Measurements from ENCODE around the gene HELZ.
"Not testable (repeated sequence)": the region's sequence is repeated elsewhere in the genome, so short reads cannot be mapped to it uniquely, and the experiment has no call there.

The HELZ gene

GRCh38 chr17:67139289-67139688 lies 105.7 kb downstream of the HELZ start:
- DNase-seq: no peak

DNA sequence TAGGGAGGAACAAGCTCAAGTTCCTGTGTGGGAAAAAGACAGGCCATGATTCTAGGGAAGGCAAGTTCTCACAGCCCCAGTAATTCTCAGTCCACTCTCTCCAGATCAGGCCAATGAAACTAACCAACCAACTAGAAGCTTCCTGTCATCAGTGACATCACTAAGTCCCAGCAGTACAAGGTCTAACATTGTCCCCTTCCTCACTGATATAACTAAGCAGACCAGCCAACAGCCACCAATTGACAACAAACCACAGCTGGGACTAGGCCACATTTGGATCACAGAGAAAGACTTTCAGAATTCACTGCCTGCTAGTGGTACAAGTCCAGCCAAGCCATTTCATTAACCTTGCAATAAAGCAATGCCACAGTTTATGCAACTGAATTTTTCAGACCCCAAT lies 106.6 kb downstream of the HELZ start:
- no peak for DNase-seq

DNA sequence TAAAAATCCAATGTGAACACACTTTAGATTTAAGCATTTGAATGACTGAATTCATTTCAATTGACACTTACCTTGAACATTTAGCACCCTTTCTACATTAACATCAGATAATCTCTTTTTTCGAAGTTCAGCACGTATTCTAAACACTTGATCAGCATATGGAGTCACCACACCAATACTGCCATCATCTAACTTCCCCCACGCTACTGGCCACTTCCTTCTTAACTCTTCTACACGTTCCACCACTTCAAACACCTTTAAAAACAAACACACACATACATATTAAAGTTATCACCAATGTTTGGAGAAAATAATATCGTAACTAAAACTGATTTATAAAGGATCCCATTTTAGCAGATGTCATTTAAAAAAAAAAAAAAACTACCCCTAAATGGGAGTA lies 107.1 kb downstream of the HELZ start:
- DNase-seq: peak in 1 of 2 donors; percentile 21

DNA sequence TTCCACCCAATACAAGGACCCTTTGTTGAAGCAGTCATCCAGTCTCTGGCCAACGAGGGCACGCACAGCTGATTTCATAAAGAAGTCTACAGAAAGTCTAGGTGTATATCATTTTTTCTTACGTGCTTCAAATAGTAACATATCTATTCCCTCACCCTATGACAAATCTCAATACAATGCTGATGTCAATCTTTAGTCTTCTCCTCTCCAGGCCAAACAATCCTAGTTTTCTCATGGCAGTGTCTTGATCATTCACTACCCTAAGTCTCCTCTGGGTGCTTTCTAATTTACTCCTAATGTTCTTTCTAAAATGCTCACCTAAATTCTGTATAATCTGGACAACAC lies 108.0 kb downstream of the HELZ start:
- no peak for DNase-seq

GRCh38 chr17:67136191-67137025 lies 108.6 kb downstream of the HELZ start:
- DNase-seq: no peak

DNA sequence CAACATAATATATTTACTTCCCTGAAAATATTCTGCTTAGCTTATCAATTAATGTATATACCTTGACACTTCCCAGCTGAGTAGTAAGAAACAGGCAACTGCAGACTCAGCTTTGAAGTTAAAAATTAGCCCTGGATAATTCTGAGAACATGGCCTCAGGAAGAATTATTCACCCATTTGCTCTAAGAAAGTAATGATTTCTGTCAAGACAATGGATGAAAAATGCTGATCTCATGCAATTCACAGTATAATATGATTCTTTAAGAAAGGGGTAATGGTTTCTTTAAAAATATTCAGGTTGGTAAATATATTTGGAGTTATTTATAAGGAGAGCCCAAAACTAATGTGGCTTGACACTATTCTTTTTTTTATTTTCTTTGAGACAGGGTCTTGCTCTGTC lies 111.8 kb downstream of the HELZ start:
- DNase-seq: no peak

DNA sequence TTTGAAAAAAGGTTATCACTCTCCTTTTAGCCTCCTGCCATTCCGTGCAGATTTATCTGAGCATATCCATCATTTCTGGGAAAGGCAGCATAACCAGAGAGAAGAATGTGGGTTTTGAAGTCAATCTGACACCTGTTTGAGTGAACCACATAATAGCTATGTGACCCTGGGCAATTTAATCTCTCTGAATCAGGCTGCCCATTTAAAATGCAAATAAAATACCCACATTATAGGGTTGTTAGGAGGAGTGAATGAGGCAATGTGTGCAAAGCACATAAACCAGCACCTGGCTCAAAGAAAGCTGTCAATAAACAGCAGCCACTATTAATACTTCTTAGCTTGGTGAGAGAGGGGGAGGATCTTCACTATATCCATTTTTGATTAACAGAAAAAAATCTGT lies 112.6 kb downstream of the HELZ start:
- DNase-seq: no peak

DNA sequence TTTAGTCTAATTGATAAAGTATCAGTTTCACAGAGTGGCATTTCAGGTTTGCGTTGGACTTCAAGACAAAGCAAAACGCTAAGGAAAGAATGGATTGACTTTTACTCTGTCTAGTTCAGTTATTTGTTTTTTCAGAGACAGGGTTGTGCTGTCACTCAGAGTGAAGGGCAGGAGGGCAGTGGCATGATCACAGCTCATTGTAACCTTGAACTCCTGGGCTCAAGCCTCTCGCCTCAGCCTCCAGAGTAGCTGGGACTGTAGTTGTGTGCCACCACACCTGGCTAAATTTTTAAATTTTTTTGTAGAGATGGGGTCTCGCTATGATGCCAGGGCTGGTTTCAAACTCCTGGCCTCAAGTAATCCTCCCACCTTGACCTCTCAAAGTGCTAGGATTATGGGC lies 114.2 kb downstream of the HELZ start:
- DNase-seq: no peak

DNA sequence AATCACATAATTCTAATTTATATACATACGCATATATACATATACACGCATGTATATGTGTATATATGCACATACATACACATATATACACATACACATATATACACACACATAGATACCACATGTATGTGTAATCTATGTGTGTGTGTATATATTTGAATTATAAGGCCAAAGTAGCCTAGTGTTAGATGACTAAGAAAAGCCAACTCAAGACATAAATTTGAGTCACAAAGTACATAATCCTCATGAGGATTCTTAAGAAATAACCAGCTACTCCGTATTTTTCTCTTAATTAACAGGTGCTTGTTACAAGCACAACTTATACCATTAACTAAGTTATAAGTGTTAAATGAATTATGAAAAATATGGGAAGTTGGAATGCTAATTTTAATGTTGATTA lies 115.7 kb downstream of the HELZ start:
- no peak for DNase-seq

GRCh38 chr17:67128700-67129099 lies 116.3 kb downstream of the HELZ start:
- DNase-seq: no peak

DNA sequence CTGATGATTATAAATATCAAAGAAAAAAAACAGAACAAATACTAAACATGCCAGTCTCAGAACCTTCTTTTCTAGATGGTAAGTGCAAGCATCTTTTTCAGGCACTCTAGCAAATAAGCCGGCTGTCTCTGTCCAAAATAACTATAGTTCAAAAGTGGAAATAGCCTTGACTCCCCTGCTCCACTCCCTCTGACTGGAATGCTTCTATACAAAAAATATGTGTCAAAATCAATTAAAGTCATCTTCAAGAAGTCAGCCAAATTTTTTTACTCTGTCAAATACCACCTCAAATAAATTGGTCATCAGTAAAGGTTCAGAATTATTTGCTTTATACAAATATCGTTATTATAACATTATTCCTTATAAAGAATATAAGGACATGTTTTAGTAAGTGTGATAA lies 117.1 kb downstream of the HELZ start:
- no peak for DNase-seq

GRCh38 chr17:67126983-67127382 lies 118.0 kb downstream of the HELZ start:
- no peak for DNase-seq

DNA sequence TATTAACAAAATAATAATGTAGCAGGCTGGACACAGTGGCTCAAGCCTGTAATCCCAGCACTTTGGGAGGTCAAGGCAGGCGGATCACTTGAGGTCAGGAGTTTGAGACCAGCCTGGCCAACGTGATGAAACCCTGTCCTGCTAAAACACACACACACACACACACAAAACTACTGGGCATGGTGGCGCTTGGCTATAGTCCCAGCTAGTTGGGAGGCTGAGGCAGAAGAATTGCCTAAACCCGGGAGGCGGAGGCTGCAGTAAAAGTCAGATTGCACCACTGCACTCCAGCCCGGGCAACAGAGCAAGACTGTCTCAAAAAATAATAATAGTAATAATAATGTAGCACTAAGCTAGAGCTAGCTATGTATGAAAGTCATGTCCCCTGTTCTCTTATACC lies 118.5 kb downstream of the HELZ start:
- DNase-seq: not testable (repeated sequence)

- no peak for DNase-seq
Observed at GRCh38 chr17:67125924-67126323, 119.1 kb downstream of the HELZ start.

GRCh38 chr17:67125417-67125816 lies 119.6 kb downstream of the HELZ start:
- no peak for DNase-seq

DNA sequence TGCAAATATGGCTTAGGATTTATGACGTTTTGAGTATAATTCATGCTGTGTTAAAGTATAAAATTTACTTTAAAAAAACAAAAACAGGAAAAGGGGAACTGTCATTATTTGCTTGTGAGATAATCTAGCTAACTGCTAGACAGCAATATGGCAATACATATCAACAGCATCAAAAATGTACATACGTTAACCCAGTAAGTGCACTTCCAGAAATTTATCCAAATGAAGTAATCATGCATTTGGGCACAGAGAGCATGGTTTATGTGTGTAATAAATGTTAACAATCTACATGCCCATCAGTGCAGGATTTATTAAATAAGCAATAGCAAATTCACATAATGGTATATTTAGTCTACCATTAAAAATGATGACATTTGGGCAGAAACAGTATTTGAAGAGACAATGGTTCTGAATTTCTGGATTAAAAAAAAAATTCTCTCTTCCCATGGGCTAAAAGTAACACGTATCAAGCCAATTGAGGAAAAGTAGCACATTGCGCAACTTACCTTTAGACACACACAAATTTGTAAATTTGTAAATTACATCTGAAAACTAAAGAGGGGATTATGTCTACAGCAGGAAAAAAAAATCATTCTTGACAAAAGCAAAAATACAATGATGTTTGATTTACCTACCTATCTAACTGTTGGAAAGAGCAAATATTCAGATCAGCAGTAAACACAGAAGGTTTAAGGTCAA lies 120.4 kb downstream of the HELZ start:
- no peak for DNase-seq

GRCh38 chr17:67123699-67124098 lies 121.3 kb downstream of the HELZ start:
- DNase-seq: no peak

DNA sequence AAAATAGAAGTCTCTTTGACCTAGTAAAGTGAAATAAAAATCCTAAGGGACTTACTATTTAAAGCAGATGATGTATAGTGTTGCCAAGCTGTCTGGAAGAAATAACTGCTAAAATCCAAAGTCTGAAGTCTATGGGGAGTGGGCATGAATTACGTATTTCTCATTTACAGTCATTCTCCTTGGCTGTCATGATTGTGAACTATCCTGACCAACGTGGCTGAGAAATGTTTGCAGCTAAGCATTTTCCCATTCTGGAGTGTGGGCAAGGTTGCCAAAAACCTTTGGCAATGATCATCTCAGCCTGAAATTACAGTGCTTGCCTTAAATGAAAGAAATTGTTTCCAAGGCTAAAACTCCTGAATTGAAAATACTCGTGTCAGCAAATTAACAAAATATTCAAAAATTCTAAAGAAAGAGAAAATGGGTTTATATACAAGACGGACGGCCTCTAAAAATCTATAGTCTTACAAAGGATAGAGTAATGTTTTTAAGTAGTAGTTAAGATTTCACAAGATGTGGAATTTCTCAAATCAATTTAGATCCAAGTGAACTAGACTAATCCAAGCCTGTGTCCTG lies 123.6 kb downstream of the HELZ start:
- no peak for DNase-seq

DNA sequence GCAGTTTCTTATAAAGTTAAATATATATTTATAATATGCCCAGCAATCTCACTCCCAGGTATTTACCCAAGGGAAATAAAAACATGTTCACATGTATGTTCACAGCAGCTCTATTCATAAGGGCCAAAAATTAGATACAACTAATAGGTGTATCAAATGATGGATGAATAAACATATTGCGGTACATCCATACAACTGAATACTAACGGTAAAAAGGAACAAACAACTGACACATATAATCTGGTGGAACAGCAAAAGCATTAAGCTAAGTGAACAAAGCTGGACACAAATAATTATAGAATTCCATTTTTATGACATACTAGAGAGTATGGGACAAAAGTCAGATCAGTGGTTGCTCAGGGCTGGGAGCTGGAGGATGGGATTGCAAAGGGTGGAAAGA lies 125.9 kb downstream of the HELZ start:
- no peak for DNase-seq

DNA sequence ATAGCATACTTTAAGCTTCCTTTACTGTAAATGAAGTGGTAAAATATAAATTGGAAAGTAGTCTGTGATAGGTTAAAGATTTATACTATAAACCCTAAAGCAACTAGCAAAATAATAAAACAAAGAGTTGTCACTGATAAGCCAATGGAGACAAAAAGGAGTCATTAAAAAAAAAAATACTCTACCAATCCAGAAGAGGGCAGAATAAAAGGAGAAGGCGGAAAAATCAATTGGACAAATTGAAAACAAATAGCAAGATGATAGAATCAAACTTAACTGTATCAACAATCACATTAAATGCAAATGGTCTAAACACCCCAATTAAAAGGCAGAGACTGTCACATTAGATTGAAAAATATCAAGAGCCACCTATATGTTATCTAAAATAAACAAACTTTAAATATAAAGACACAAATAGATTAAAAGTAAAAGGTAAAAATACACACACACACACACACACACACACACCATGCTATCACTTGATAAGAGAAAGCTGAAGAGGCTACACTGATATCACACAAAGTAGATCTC lies 128.9 kb downstream of the HELZ start:
- no peak for DNase-seq

DNA sequence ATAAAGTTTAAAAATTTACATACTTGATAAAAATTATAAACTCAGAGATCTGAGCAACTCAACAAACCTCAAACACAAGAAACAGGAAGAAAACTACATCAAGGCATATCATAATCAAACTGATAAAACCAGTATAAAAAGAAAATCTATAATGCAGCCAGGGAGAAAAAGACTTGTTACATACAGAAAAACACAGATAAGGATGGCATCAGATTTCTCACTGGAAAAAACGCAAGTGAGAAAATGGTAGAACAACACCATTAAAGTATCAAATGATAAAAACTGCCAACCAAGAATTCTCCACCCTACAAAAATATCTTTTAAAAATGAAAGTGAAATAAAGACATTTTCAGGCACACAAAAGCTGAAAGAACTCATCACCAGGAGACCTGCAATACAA lies 129.6 kb downstream of the HELZ start:
- DNase-seq: no peak

GRCh38 chr17:67113486-67113885 lies 131.5 kb downstream of the HELZ start:
- no peak for DNase-seq

- no peak for DNase-seq
Observed at GRCh38 chr17:67111808-67112207, 133.2 kb downstream of the HELZ start.

GRCh38 chr17:67111327-67111726 lies 133.7 kb downstream of the HELZ start:
- no peak for DNase-seq
